Mesenchymal stem cell (in vitro differentiated cells and primary cell): ENCODE results near the gene AUTS2.

ENCODE experiments used
- DNase-seq: peaks from one replicate; pipeline ENCODE4 v3.0.0-alpha.2; 2013
- H2AFZ ChIP-seq: one replicate; pipeline ENCODE4 v1.6.1; 2013; ENCODE audit warnings: low read depth, mild to moderate bottlenecking, control low read depth, inconsistent platforms, low read length, moderate library complexity
- H2AK5ac ChIP-seq: 2 replicates; pipeline ENCODE4 v1.6.1; 2013; ENCODE audit warnings: low read length, moderate library complexity, mild to moderate bottlenecking, inconsistent platforms; ENCODE audit not compliant: severe bottlenecking
- H2BK120ac ChIP-seq: one replicate; pipeline ENCODE4 v1.6.1; 2013; ENCODE audit warnings: low read depth, mild to moderate bottlenecking, inconsistent platforms, low read length, moderate library complexity
- H2BK12ac ChIP-seq, 2 experiments: one replicate each; pipeline ENCODE4 v1.6.1; 2013; ENCODE audit warnings: inconsistent platforms in 2 of 2, low read length in 2 of 2, mild to moderate bottlenecking in 2 of 2, moderate library complexity in 2 of 2, control low read depth in 1 of 2
- H2BK15ac ChIP-seq: one replicate; pipeline ENCODE4 v1.6.1; 2013; ENCODE audit warnings: mild to moderate bottlenecking, low read depth, inconsistent platforms; ENCODE audit not compliant: poor library complexity, severe bottlenecking
- H2BK5ac ChIP-seq: 2 replicates; pipeline ENCODE4 v1.6.1; 2013; ENCODE audit warnings: low read depth, mild to moderate bottlenecking, low read length, control low read depth, inconsistent platforms; ENCODE audit not compliant: poor library complexity, severe bottlenecking
- H3K14ac ChIP-seq, 2 experiments: one replicate each; pipeline ENCODE4 v1.6.1; 2013; ENCODE audit warnings: inconsistent platforms in 2 of 2, low read length in 2 of 2, control low read depth in 1 of 2, mild to moderate bottlenecking in 1 of 2, moderate library complexity in 1 of 2
- H3K18ac ChIP-seq, 2 experiments: one replicate each; pipeline ENCODE4 v1.6.1; 2013; ENCODE audit warnings: inconsistent platforms in 2 of 2, low read length in 2 of 2, control low read depth in 1 of 2, low read depth in 1 of 2, mild to moderate bottlenecking in 1 of 2
- H3K23ac ChIP-seq, 2 experiments: one replicate each; pipeline ENCODE4 v1.6.1; 2013; ENCODE audit warnings: inconsistent platforms in 2 of 2, low read length in 2 of 2, mild to moderate bottlenecking in 2 of 2, moderate library complexity in 2 of 2, control low read depth in 1 of 2
- H3K27ac ChIP-seq: 2 replicates; pipeline ENCODE4 v1.5.1; 2013; ENCODE audit warnings: mild to moderate bottlenecking, moderate library complexity, low read length, control low read depth, inconsistent platforms; ENCODE audit not compliant: poor library complexity, severe bottlenecking
- H3K27me3 ChIP-seq, 2 experiments: 2 replicates each; pipeline versions ENCODE4 v1.6.1 to v1.7.0; 2013; ENCODE audit warnings: low read length in 2 of 2, mild to moderate bottlenecking in 2 of 2, moderate library complexity in 2 of 2, control low read depth in 1 of 2, inconsistent platforms in 1 of 2; ENCODE audit not compliant: control insufficient read depth in 1 of 2, insufficient read depth in 1 of 2
- H3K36me3 ChIP-seq, 2 experiments: 2 replicates each; pipeline versions ENCODE4 v1.6.1 to v1.7.0; 2013; ENCODE audit warnings: low read length in 2 of 2, control low read depth in 1 of 2, inconsistent platforms in 1 of 2, low read depth in 1 of 2, mild to moderate bottlenecking in 1 of 2; ENCODE audit not compliant: insufficient read depth in 2 of 2, control insufficient read depth in 1 of 2
- H3K4ac ChIP-seq, 2 experiments: one replicate each; pipeline ENCODE4 v1.6.1; 2013; ENCODE audit warnings: inconsistent platforms in 2 of 2, low read length in 2 of 2, mild to moderate bottlenecking in 2 of 2, moderate library complexity in 2 of 2, control low read depth in 1 of 2, low read depth in 1 of 2
- H3K4me1 ChIP-seq: 2 replicates; pipeline ENCODE4 v1.6.1; 2013; ENCODE audit warnings: low read depth, low read length, control low read depth; ENCODE audit not compliant: control insufficient read depth, insufficient read depth
- H3K4me2 ChIP-seq: 2 replicates; pipeline ENCODE4 v1.6.1; 2013; ENCODE audit warnings: low read length, mild to moderate bottlenecking, inconsistent platforms; ENCODE audit not compliant: poor library complexity, severe bottlenecking
- H3K4me3 ChIP-seq, 2 experiments: 2 replicates each; pipeline versions ENCODE4 v1.5.1 to v1.7.0; 2013; ENCODE audit warnings: low read length in 2 of 2, mild to moderate bottlenecking in 2 of 2, control low read depth in 1 of 2, low read depth in 1 of 2; ENCODE audit not compliant: insufficient read depth in 1 of 2
- H3K79me1 ChIP-seq: replicated peaks from 2 replicates; pipeline ENCODE4 v1.6.1; 2013; ENCODE audit warnings: mild to moderate bottlenecking, control low read depth, low read length, inconsistent platforms; ENCODE audit not compliant: poor library complexity, severe bottlenecking
- H3K9ac ChIP-seq: 2 replicates; pipeline ENCODE4 v1.7.0; 2013; ENCODE audit warnings: mild to moderate bottlenecking, low read length, moderate library complexity
- H3K9me3 ChIP-seq: 2 replicates; pipeline ENCODE4 v1.7.0; 2013; ENCODE audit warnings: mild to moderate bottlenecking, low read length; ENCODE audit not compliant: control insufficient read depth
- H4K8ac ChIP-seq: one replicate; pipeline ENCODE4 v1.6.1; 2013; ENCODE audit warnings: inconsistent platforms, mild to moderate bottlenecking, low read length, moderate library complexity
- H4K91ac ChIP-seq: one replicate; pipeline ENCODE4 v1.6.1; 2013; ENCODE audit warnings: mild to moderate bottlenecking, low read length, inconsistent platforms
- WGBS: methylation state at CpG from one replicate; pipeline ENCODE4 v1.1.7; 2013; ENCODE audit warnings: mixed read lengths; 5-methylcytosine and 5-hydroxymethylcytosine counted together

Gene AUTS2

GRCh38 chr7:70637726-70638125 is 1039.5 kb downstream of the AUTS2 start:
- no peak overlapping the region for H4K91ac ChIP-seq
- WGBS = no CpG with 5 or more reads among the region's 1 CpG
- no peak for DNase-seq

GRCh38 chr7:70638158-70639107 is 1040.2 kb downstream of the AUTS2 start:
- Histone ChIP-seq H3K14ac (no peak overlapping the region), H3K9me3 (no peaks in the 10 kb centered on the region), H3K79me1 (no peaks in the 10 kb centered on the region), H3K9ac (no peak overlapping the region), H3K4me3 (no peak overlapping the region), H3K4me2 (no peak overlapping the region), H3K36me3 (no peaks in the 10 kb centered on the region), H3K27ac (no peak overlapping the region), H2BK12ac (no peak overlapping the region), H2BK120ac (no peak overlapping the region), H2BK5ac (no peak overlapping the region), H2AK5ac (no peak overlapping the region), H4K8ac (no peak overlapping the region), H2BK15ac (no peak overlapping the region), H3K27me3 (no peaks in the 10 kb centered on the region), H3K4ac (no peak overlapping the region), H2AFZ (no peak overlapping the region), H3K18ac (no peak overlapping the region), H3K4me1 (peaks cover 20% of the 10 kb centered on the region), H3K23ac (no peak overlapping the region), H4K91ac (no peak overlapping the region)
- 75% methylated on average over 15 of the region's 17 CpGs for WGBS
- no peak for DNase-seq

More at GRCh38 chr7:70637726-70638125, 1039.5 kb downstream of the AUTS2 start:
- Histone ChIP-seq H3K23ac (no peak overlapping the region), H3K18ac (no peak overlapping the region), H3K4me2 (no peak overlapping the region), H3K9me3 (no peaks in the 10 kb centered on the region), H3K4ac (no peak overlapping the region), H4K8ac (no peak overlapping the region), H3K27ac (no peak overlapping the region), H3K14ac (no peak overlapping the region), H3K9ac (no peak overlapping the region), H3K4me3 (no peak overlapping the region), H3K4me1 (peaks cover 20% of the 10 kb centered on the region), H2BK15ac (no peak overlapping the region), H2BK5ac (no peak overlapping the region), H2AK5ac (no peak overlapping the region), H3K36me3 (no peaks in the 10 kb centered on the region), H2AFZ (no peak overlapping the region), H2BK12ac (no peak overlapping the region), H3K27me3 (no peaks in the 10 kb centered on the region), H3K79me1 (no peaks in the 10 kb centered on the region), H2BK120ac (no peak overlapping the region)

- H3K4me3 ChIP-seq = no peak overlapping the region
- H2BK12ac ChIP-seq = no peak overlapping the region
- no peaks in the 10 kb centered on the region for H3K79me1 ChIP-seq
- H2BK5ac ChIP-seq = no peak overlapping the region
- no peaks in the 10 kb centered on the region for H3K27me3 ChIP-seq
- no peak overlapping the region for H2AFZ ChIP-seq
- H3K23ac ChIP-seq = no peak overlapping the region
- no peak overlapping the region for H4K8ac ChIP-seq
- no peak overlapping the region for H2BK120ac ChIP-seq
- H3K36me3 ChIP-seq = no peaks in the 10 kb centered on the region
- H3K4ac ChIP-seq = no peak overlapping the region
- H4K91ac ChIP-seq = no peak overlapping the region
- no peak overlapping the region for H3K14ac ChIP-seq
- H3K9me3 ChIP-seq = no peaks in the 10 kb centered on the region
- WGBS = 60% methylated on average over 4 of the region's 5 CpGs
- DNase-seq = peak; percentile 77
- H3K9ac ChIP-seq = no peak overlapping the region
- no peak overlapping the region for H3K18ac ChIP-seq
- H3K4me1 ChIP-seq = peaks cover 10% of the 10 kb centered on the region
- peak overlapping the region; percentile 39 for H2AK5ac ChIP-seq
- H3K27ac ChIP-seq = peak overlapping the region; percentile 26
- H2BK15ac ChIP-seq = no peak overlapping the region
- no peak overlapping the region for H3K4me2 ChIP-seq
These were observed 1042.1 kb downstream of the AUTS2 start for GRCh38 chr7:70640266-70640833.

GRCh38 chr7:70641882-70642281 is 1043.6 kb downstream of the AUTS2 start:
- Histone ChIP-seq H3K4me3 (no peak overlapping the region), H2BK120ac (no peak overlapping the region)
- WGBS = 100% methylated on average over 1 of the region's 2 CpGs

More at GRCh38 chr7:70641882-70642281, 1043.6 kb downstream of the AUTS2 start:
- H4K8ac ChIP-seq = no peak overlapping the region
- H3K4me1 ChIP-seq = peaks cover 11% of the 10 kb centered on the region
- no peak overlapping the region for H3K9ac ChIP-seq
- H3K23ac ChIP-seq = no peak overlapping the region
- no peak overlapping the region for H2AK5ac ChIP-seq
- H3K4ac ChIP-seq = no peak overlapping the region
- DNase-seq = no peak
- no peak overlapping the region for H4K91ac ChIP-seq
- H3K36me3 ChIP-seq = no peaks in the 10 kb centered on the region
- H2AFZ ChIP-seq = no peak overlapping the region
- no peak overlapping the region for H2BK12ac ChIP-seq
- H3K9me3 ChIP-seq = no peaks in the 10 kb centered on the region
- H2BK5ac ChIP-seq = no peak overlapping the region
- H3K27ac ChIP-seq = no peak overlapping the region
- H3K18ac ChIP-seq = no peak overlapping the region
- no peaks in the 10 kb centered on the region for H3K79me1 ChIP-seq
- no peak overlapping the region for H3K14ac ChIP-seq
- no peak overlapping the region for H3K4me2 ChIP-seq
- no peak overlapping the region for H2BK15ac ChIP-seq
- no peaks in the 10 kb centered on the region for H3K27me3 ChIP-seq
